ENCODE measurements around the gene VAV2.

Gene VAV2

DNA sequence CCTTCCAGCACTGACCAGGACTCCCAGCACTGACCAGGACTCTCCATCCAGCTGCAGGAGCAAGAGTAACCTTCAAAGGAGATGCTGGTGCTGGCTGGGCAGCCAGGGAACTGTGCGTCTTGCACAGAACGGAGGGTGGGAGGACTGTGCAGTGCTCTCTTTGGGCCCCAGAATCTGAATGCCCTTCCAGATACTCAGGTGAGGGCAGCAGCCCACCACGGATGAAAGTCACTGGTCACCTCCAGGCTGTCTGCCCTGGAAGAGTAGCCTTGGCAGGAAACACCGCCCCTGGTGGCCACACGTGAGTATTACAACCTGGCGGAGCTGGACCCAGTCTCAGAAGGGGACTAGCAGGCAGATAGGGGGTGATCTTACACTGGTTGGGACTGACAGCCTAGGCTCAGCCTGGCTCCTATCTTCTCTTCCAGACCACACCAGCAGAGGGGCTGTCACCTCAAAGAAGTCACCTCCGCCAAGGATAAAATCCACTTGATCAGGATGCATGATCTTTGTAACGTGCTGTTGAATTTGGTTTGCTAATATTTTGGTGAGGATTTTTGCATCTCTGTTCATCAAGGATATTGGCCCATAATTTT lies 249.2 kb downstream of the VAV2 start:
- DNase-seq (ENCODE audit: low read depth in 2 of 2) = peak; percentile 51 to 71

DNA sequence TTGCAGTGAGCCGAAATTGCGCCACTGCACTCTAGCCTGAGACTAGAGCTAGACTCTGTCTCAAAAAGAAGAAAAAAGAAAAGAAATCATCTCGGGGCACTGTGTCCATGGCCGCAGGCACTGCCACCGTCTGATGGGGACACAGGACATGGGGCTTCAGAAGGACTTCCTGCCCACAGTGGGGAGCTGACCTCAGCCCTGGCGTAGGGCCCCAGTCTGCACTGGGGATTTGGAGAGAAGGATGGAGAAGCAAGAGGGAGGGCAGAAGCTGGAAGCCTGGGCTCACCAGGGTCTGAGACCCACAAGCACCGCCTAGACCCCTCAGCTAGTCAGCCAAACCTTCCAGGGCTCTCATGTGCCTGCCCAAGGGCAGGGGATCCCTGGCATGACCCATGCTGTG lies 249.9 kb downstream of the VAV2 start:
- no peak for DNase-seq (ENCODE audit: low read depth in 2 of 2)

DNA sequence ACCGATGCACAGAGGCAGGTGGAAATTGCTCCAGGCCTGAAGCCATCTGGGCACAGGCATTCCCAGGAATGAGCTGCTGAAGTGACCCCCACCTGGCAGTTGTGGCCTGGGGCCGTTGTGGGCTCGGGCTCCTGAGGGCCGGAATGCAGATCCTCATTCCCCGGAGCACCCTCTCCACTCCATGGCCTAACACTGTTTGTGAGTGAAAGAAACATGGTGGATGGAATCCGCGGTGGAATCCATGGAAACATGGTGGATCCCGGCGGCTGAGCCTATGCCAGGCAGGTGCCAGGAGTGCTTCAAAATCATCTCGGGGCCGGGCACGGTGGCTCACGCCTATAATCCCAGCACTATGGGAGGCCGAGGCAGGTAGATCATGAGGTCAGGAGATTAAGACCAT lies 250.4 kb downstream of the VAV2 start:
- DNase-seq (ENCODE audit: low read depth in 2 of 2) = no peak

DNA sequence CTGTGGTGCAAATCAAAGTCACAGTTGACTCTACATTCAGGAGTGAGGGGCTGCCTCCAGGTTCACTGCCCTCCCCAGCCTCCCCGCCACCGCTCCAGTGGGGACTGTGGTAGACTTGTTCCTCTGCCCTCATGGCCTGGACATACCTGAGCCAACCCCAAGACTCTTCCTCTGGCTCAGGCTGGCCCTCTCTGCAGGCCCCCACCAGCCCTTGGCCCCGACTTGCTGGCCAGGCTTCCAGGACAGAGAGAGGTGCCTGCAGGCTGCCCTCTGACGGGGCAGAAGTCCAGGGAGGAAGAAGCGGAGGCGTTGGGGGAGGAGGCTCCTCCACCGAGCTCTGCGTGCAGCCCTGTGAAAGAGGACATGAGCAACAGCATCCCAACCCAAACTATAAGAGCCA lies 251.2 kb downstream of the VAV2 start:
- no peak for DNase-seq (ENCODE audit: low read depth in 2 of 2)

- no peak for DNase-seq (ENCODE audit: low read depth in 2 of 2)
Measured at GRCh38 chr9:133739408-133740280, 252.5 kb downstream of the VAV2 start.

GRCh38 chr9:133738640-133739225 lies 253.4 kb downstream of the VAV2 start:
- DNase-seq (ENCODE audit: low read depth in 2 of 2) = no peak

DNA sequence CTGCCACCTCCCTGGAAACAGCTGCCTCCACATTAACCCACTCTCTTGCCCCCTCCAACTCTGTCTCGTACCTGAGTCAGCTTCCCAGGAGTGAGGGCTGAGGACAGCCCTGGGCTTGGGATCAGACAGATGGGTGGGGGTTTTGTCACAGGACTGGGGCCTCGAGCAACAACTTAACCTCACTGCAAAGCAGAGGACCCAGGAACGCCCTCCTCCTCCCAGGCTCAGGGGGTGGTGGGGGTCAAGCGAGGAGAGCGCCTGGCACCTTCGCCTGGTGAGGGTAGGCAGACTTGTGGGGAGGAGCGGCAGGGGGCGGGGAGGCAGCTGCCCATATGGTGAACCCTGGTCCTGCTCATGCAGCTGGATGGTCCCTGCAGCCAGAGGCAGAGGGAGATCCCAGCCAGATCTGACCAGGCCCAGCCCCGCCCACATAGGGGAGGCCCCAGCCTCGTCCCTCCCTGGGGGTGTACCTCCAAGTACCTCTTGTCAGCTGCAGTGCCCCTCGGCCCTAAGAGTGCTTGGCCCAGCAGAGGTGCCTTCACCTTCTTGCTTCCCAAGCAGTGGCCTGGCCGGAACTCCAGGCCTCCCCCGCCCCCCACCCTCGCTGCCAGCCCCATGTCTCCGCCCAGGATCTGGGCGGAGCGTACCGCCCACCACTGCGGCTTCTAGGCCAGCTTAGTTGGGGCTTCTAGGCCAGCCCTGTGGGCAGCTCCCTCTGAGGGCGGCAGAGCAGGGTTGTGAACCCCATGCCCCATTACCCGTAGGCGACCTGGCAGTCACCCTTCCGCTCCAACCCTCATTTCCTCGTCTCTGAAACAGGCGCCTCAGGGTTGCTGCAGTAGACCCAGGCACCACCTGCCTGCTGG lies 254.1 kb downstream of the VAV2 start, which contains the start of gene SARDH:
Gene SARDH, minus strand, starts transcription at position 579 of the 866 bp plus-strand sequence. CDS start 4,179 bp downstream, outside the sequence.
- DNase-seq (ENCODE audit: low read depth in 2 of 2) = peak; percentile 40 to 49

GRCh38 chr9:133737071-133737773 lies 254.9 kb downstream of the VAV2 start:
- no peak for DNase-seq (ENCODE audit: low read depth in 2 of 2)

DNA sequence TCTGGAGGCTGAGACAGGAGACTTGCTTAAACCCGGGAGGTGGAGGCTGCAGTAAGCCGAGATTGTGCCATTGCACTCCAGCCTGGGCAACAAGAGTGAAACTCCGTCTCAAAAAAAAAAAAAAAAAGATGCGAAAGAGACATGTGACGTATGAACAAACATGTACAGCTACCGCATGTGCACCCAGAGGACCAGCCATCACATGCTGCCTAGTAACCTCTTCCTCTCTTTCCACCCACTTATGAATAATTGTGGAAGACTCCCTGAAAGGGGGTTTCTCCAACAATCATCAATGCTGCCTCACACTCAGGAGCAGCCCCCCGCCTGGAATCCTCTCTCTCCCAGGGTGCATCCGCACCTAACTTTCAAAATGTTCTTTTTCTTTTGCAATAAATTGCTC lies 256.2 kb downstream of the VAV2 start:
- no peak for DNase-seq (ENCODE audit: low read depth in 2 of 2)

- DNase-seq (ENCODE audit: low read depth in 2 of 2) = no peak
Measured at GRCh38 chr9:133735415-133735775, 256.7 kb downstream of the VAV2 start.

DNA sequence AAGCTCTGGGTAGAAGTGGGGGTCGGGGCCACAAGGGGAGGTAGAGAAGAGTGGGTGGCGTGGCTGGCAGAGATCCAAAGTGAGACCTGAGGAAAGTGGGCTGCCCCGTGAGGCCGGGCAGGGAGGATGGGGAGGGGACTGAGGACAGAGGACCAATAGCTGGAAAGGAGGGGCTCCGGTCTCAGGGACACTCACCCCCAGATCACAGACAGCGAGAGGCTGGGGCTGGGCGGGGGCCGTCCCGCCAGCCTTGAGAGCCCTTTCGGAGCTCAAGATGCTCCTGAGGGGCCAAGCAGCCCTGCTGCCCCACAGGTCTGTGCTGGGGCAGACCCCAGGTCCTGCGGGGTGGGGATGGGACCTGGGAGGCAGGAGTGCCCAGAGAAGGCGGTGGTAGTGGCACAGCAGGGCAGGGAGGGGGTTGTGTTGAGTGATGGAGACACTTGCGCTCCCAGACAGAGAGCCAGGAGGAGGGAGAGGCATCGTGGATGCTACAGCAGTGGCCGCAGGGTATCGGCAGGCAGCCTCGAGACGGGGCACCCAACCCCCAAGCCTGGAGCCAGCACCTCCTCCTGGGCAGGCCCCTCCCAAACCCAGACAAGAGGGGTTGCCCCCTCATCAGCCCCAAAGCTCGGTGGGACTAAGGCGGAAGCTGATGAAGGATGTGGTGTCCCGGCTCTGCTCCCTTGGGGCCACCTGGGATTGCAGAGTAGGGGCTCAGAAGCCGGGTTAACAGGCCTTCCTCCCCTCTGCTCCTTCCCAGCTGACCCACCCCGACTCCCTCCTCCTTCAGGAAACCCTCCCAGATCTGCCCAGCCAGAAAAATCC lies 257.3 kb downstream of the VAV2 start:
- DNase-seq (ENCODE audit: low read depth in 2 of 2) = no peak

- DNase-seq (ENCODE audit: low read depth in 2 of 2) = no peak
Measured at GRCh38 chr9:133733796-133734533, 258.2 kb downstream of the VAV2 start.

GRCh38 chr9:133733421-133733795 lies 258.7 kb downstream of the VAV2 start:
- no peak for DNase-seq (ENCODE audit: low read depth in 2 of 2)

DNA sequence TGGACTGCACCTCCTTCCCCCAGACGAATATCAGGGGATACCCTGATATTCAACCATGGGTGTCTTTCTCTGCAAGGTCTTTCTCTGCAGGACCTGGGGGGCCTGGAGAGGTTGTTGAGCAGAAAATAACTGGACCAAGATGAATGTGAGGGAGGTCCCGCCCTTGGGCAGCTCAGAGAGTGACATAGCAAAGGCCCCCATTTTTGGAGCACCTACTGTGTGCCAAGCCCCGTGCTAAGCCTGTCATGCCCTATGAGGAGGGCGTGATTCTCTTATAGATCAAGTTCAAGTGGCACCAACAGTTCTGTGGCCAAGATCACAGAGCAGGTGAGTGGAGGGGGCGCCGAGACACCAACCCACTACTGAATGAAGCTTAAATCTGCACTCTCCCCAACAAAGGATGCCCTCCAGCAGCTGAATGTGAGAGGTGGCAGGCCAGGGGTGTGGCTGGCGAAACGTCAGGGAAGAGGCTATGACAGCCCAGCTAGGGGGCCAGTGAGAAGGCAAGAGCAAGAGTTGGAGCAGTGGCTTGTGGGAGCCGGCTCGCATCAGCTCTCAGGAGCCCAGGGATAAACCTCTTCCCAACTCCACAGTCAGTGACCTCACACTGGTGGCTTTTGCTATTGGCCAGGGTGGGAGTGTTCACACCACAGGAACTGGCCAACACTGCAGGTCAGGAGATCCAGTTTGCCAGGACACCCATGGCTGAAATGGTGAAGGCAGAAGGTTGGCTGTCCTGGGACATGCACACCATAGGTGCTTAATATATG lies 259.3 kb downstream of the VAV2 start:
- DNase-seq (ENCODE audit: low read depth in 2 of 2) = no peak

DNA sequence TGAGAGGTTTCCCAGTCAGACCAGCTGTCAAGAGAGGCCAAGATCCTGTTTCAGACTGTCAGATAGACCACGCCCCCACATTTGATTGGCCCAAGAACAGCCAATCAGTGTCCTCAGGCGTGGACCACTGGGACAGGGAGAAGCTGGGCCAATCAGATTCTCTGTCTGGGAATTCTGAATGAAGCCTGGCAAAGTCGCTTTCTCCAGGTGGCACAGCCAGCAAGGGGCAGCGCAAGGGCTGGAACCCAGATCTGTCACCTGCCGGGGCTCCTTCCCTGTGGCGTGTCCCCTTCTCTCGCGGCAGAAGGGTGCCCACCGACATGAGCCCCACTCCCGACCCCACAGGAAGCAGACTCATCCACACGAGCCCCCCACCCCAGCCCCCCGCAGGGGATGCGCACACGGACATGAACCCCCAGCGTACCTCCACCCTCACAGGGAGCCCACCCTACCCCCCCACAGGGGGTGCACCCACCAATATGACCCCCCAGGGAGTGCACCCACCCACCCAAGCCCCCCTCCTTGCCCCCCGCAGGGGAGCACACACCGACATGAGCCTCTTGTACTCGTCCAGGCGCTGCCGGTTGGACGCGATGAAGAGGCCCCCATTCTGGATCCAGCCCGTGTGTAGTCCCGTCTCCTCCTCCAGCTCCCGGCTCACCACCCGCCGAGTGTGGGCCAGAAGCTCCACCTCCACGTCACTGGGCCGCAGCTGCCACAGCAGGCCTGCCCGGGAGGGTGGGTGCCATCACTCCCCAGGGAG lies 260.1 kb downstream of the VAV2 start:
- DNase-seq (ENCODE audit: low read depth in 2 of 2) = no peak

GRCh38 chr9:133730994-133731715 lies 261.0 kb downstream of the VAV2 start:
- DNase-seq (ENCODE audit: low read depth in 2 of 2) = no peak

DNA sequence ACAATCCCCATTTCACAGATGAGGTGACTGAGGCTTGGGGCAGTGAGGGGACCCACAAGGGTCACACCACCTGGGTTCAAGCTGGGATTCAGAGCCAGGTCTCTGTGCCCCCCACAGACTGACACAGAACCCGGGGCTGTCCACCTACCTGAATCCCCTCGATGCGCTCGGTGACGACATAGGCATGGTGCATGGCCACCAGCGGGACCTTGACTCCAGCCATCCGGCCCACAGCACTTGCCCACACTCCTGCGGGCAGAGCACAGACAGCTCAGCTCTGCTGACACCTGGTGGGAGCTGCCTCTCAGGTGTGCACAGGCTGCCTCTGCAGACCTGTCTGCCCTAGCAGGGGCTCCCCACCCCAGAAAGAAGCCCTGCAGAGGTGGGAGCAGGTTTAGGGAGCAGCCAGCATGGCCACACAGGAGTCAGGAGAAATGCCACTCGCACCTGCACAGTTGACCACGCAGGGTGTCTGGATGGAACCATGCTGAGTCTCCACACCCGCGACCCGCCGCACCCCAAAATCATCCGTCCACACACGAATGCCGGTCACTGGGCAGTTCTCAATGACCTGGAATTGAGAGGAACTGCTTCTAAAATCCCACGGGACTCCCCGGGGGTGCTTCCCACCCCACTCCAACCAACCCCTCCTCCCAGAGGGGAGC lies 262.4 kb downstream of the VAV2 start:
- DNase-seq (ENCODE audit: low read depth in 2 of 2) = no peak

Data from stimulated activated CD8-positive, alpha-beta memory T cell treated with anti-CD3 and anti-CD28 coated beads, Interleukin-2, amount 100 ng/mL, for 48 hours (primary cell).